GM19397 (cell line): ENCODE results near the gene FLNC.

Source experiments
- ATAC-seq: cut with Tn5 transposase; IDR thresholded peaks from one replicate; pipeline ENCODE4 v1.9.1; 2021; ENCODE audit warnings: mild to moderate bottlenecking, moderate library complexity; ENCODE audit not compliant: unreplicated experiment

Gene FLNC

DNA sequence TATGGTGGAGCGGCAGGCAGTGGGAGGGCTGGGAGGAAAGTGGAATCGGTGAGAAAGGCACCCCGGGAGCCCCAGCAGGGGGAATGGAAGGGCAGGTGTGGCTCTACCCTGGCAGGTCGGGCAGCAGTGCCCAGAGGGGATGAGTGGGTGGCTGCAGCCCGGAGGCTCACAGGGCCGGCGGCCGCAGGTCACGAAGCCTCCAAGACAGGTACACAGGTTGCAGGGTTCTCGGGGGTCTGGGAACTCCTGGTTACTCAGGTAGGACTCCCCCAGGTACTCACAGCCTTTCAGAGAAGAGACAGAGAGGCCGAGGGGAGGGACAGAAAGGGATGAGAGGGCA, 58.5 kb downstream of the FLNC start:
- ATAC-seq, result no peak

DNA sequence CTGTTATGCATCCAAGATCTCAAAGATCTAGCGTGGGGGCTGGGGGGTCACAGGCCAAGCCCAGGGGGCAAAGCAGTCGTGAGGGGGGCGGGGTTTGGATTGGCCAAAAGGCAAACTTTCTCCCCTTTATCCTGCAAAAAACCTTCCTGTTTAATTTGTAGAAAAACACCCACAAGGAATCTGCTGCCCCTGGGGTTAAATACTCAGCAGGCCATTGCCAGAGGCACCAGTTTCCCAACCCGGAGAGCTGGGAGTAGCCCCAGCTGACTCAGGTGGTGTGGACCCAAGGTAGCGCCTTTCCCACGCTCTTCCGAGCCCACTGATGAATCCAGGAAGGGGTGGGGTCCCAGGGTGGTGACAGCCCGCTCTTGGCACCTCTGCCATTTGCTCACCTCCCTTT, 58.9 kb downstream of the FLNC start:
- no peak for ATAC-seq

DNA sequence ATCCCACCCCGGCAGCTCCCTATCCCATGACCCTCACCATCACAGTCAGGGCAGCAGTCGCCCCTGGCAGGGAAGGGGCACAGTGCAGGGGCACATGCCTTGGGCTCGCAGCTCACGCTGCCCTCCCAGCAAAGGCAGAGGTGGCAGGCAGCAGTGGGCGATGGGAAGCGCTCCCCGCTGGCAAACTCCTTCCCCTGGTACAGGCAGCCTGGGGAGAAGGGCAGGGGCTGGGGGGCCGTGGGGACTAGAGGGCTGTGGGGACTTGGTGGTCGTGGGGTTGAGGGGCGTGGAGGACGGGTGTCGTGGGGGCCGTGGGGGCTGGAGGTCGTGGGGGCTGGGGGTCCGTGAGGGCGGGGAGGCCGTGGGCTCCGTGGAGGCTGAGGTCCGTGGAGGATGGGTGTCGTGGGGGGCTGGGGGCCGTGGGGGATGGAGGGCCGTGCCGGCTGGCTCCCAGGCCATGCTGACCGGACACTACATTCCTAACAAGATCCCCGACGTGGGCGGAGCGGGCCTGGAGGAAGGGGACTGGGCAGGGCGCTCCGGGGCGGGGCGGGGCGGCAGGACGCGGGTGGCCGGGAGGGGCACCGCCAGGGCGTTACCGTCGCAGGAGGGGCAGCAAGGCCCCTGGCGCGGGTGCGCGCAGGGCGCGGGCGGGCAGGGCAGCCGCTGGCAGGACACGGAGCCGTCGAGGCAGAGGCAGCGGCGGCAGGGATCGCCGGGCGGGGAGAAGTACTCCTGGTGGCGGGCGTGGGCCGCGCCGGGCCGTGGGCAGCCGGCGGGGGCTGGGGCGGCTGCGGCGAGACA, 60.3 kb downstream of the FLNC start:
- no peak for ATAC-seq

DNA sequence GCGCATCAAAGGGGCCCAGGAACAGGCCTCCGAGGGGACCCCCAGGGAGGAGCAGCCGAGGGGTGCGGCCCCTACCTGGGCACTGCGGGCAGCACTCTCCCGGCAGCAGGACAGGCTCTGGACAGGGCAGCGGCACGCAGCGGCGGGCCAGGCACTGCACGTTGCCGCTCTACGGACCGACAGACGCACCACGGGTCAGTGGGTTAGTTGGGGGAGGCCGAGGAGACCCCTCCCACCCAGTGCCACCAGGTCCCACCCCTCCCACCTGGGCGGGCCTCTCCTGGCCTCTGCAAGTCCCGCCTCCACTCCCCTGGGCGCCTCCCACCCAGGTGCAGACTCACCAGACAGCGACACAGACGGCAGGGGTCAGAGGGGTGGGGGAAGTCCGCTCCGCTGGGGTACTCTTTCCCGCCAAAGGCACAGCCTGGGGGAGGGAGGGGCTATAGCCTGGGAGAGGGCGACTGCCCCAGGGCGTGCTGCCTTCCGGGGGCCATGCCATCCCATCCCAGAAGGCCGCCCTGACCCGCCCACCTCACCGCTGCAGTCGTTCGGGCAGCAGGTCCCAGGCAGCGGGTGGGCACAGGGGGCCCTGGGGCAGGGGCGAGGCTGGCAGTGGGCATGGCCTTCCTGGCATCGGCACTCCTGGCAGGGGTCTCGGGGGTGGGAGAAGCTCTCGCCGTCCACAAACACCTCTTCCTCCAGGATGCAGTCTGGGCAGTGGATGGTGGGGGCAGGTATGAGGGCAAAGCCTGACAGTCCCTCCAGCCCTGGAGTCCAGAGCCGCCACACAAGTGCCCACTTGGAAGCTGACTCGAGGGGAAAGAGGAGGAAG, 61.1 kb downstream of the FLNC start:
- no peak for ATAC-seq

DNA sequence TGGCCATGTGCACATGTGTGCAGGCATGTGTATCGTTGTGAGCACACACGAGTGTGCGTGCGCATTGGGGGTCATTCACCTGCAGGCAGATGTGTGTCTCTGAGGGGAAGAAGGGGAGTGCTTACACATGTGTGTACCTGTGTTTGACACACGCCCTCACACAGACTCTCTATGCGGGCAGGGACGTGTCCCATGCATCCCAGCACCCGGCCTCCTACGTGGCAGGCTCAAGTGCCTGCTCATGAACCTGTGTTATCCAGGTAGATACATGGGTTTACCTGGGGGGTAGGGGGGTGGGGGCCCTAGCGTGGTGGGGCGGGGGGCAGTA, 61.7 kb downstream of the FLNC start:
- no peak for ATAC-seq

DNA sequence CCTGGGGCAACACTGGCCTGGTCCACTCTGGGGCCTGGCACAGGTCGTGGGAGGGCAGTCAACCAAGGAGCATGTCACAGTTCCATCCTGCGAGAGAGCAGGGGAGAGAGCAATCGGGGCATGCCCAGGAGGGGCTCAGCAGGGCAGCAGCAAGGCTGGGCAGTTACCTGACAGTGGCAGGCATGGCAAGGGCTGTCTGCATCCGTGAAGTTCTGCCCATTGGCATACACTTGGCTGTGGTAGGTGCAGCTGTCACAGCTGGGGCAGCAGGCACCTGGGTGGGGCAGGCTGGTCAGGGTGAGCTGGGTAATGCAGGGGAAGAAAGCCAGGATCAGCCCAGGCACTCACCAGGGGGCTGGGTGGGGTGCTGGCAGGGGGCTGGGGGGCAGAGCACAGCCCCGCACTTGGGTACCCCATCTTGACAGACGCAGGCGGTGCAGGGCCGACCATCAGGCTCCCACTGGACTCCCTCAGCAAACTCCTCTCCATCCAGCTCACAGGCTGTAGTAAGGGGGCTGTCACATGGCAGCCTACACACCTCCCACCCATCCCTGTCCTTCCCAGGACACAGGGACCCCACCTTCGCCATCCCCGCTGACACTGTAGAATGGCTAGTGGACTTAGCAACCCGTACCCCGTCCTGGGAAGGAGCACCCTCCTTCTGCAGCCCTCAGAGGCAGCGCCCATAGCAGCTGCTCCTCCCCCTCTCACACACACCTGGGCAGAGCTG, 62.5 kb downstream of the FLNC start:
- no peak for ATAC-seq

DNA sequence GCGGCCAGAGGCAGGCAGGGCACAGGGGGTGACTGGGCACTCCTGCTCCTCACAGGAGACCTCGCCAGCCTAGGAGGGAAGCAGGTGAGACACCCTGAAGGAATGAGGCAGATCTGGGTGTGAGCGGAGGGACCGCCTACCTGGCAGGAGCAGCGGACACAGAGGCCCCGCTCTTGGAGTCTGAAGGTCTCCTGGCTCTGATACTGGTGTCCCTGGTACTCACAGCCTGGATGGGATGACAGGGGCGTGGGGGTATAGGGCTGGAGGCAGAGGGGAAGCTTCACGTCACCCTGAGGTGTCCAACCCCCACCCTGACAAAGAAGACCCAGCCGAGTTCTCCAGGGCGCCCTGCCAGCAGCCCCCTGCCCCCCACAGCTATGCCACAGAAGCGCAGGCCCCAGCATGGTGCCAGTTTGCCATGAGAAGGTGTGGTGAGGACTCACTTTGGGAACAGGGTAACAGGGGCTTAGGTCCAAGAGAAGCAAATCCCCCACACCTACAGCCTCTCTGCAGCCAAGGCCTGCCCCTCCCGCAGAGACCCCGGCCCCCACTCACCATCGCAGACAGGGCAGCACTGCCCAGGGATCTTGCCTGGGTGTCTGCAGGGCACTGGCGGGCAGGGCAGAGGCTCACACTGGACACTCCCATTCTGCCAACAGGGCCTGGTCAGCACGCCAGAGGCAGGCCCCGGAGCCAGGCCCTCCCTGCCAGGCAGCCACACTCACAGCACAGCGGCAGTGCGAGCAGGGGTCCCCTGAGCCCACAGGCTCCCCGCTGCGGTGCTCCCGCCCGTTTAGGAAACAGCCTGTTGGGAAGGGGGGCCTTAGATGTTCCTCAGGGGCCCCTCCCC, 63.3 kb downstream of the FLNC start:
- ATAC-seq, result no peak

DNA sequence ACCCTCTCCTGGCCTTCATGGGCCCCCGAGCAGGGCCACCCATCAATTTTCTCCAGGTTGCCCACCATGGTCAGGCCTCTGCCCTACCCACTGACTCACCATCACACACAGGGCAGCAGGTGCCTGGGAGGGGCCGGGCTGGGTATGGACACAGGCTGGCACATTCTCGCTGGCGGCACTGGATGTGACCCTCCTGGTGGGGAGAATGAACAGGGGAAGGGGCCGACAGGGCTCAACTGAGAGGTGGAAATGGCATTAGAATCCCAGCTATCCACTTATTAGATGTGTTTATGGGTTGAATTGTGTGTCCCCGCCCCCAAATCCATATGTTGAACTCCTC, 63.9 kb downstream of the FLNC start:
- no peak for ATAC-seq

DNA sequence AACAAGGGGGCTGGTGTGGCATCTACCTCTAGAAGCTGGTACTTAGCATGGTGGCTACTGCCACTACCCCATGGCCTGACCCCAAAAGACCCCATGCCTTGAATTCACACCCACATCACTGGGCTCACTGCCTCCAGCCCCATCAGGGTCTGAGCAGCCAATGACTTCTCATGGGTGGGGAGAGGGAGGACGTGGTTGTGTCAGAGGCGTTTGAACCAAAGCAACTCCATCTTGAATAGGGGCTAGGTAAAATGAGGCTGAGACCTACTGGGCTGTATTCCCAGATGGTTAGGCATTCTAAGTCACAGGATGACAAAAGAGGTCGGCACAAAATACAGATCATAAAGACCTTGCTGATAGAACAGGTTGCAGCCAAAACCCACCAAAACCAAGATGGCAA, 65.1 kb downstream of the FLNC start:
- ATAC-seq, result no peak

DNA sequence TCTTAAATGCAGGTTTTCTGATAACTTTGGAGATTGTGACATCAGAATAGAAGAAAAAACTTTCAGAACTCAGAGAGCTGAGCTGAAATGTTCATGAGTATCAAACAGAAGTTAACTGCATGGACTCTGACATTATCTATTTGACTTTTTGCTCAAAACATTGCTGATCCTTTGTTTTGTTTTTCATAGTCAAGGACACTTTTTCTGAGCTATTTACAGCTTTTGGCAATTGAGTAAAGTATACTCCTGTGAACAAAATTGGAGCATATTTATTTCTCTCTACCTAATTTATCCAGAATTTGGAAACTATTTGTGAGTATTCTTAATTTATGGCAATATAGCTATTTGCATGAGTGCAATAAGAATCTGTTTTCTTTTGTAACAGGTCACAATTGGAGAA, 69.2 kb downstream of the FLNC start:
- ATAC-seq, result no peak

DNA sequence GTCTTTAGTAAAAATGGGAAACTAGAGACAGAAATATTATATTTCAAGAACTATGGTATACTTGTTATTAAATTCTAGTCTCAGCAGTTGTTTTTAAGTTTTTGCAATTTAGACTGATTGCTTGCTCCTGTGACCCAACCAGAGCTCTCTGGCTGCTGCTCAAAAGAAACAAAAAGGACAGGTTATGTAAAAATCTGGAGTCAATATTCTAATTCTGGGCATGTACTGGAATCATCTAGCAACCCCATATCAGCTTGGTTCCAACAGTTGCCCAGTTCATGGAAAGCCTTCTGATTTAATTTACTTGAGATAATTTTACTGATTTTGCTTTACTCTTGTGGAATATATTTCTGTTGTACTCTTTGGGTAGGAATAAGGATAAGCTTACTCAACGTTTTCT, 70.0 kb downstream of the FLNC start:
- ATAC-seq, result no peak

DNA sequence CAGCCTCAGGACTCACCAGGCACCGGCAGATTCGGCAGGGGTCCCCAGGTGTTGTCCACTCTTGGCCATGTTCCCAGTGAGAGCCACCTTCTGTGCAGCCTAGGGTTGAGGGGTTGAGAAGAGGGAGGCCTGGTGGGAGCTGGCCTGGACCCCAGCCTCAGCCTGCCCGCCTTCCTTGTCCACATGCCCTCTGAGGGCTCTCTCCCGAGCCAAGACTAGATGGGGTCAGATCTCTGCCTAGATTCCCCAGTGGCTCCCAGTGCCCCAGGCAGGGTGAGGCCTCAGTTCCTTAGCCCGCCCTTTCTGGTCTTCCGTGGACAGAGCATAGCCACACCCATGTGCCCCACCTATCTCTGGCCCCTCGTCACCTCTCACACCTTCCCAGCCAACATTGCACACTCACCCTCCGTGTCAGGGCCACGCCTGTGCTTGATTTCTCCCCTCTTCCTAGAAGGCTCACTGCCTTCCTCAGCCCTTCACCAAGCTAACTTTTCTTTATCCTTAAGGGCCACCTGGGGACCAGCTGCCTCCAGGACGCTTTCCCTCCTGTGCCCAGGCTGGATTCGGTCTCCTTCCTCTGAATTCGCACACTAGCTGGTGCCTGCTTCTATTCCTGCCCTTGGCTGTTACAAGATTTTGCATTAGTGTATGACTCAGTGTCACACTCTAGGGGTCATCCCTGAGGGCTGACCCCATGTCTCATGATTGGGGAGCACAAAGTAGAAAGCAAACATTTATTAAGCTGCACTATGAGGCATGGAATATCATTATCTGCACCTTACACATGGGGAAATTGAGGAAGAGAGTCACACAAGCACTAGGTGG, 72.8 kb downstream of the FLNC start:
- no peak for ATAC-seq

DNA sequence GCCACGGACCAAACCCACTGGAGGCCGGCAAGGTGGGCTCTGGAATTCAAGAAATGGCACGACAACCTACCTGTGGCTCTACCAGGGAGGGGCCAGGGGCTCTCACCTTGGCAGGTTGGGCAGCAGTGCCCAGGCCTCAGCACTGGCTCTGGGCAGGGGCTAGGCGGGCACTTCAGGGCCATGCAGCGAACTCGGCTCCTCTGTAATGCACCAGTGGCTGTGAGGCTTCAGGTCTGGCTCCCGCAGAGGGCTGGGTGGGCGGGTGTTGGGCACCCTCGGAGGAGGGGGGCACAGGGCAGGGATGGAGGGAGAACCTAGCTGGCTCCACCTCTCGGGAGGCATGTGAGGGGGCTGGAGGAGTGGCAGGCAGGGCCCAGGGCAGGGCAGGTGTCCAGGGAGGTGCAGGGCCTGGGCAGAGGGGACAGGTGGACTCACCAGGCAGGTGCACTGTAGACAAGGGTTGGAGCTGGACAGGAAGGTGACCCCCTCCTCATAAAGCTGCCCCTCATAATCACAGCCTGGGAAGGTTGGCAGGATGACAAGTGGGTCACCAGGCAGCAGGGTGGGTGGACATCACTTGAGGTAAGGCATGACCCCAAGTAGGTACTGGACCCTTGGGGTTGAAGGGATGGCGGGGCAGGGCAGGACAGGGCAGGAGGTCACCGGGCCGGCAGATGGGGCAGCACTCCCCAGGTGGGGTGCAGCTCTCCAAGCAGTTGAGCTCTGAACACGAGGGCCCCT, 73.6 kb downstream of the FLNC start:
- ATAC-seq, result no peak

DNA sequence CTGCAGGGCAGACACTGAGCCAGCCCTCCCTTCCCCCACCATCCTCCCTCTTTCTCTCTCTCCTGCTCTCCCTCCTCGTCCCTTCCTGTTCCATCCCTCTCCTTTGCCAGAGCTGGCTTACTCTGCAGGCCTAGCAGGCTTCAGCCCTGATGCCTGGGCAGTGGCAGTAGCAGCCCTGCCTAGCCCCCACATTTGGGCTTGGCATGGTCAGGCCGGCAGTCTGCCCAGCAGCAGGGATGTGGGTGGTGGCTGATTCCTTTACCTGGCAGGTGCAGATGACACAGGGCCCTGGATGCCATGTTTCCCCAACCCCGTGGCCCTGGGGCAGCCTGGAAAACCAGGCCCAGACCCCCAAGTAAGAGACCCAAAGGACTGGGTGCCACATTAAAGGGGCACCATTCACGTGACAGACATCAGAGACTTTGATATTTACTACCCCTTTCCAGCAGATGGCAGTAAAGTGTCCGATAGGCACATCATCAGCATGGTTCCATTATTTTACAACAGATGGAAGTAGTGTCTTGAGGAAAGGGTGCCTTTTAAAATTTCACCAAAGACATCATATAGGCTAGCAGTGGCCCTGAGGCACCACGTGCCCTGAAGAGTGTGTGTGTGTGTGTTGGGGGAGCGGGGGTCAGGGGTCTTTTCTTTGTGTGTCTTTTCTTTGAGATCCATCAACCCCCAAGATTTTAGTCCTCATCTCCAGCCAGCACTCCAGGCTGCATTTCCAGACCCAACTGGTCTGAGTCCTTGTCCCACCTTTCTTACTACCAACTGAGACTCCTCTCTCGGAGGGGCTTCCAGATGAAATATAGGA, 74.4 kb downstream of the FLNC start:
- ATAC-seq, result peak; percentile 59

DNA sequence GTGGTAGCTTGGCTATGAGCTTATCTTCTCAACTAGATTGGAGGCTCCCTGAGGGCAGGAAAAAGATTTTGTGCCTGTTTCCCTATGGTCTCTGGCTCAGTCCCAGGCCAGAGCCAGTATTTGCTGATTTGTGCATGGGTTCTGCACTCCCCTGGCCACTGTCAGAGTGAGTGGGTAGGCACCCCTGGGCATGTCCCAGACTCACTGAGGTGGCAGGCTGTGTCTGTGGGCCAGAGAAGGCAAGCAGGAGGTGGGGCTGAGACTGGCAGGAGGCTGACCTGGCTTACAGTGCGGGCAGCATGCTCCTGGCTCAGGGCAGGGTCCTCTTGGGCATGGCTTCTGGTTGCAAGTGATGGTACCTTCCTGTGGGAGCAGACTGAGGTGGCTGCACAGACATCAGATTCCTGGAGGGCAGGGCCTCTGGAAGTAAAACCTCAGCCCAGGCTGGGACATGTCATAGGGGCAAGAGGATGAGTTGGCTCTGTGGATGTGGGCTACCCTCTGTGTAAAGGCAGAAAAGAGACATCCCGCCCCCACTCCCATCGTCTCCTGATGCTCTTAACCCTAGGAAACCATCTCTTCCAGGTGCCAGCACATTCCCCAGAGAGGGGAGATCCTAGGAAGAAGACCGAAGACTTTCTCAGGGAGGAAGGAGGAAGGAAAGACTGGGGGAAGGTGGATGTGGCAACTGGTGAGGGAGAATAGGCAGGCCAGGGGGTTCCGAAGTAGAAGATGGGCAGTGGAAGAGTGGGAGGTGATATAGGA, 76.0 kb downstream of the FLNC start:
- no peak for ATAC-seq

DNA sequence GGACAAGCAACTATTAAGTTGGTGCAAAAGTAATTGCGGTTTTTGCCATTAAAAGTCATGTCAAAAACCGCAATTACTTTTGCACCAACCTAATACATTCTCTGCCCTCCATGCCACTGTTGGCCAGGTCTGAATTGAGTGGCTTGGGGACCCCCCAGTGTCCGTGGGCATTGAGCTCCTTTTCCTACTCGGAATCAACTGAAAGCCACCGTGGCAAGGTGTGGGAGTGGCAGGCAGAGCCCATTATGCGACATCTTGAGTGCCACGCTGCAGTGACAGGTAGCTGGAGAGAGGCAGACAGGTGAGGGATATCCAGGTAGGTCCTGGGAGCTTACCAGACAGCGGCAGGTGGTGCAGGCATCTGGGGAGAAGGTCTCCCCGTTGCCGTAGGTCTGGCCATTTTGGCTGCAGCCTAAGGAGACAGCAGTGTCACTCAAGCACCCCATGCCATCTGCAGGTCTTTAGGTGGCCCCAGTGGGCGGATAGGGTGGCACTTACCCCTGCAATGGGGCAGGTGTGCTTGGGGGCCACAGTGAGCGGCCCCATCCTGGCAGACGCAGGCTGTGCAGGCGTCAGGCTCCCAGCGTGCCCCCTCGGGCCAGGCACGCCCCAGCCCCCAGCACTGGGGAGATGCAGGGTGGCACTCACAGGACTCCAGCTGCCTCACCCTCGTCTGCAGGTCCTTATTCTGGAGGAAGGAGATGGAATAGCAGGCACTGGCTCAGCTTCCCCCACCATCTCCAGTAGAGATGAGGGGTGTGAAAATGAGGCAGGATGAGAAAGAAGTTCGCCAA, 76.8 kb downstream of the FLNC start:
- ATAC-seq, result no peak
